B cell (primary cell): ENCODE results near the gene TKFC. TPM values are rescaled to one million over a fixed set of nuclear protein-coding genes. Genes with fewer than 3 reads are reported as not detected.

Experiments
- ATAC-seq: fragments of 200-7000 bp; cut with Tn5 transposase; one replicate; pipeline ENCODE4 v1.10.0; 2021; ENCODE audit warnings: low read depth, mild to moderate bottlenecking, moderate number of reproducible peaks, moderate library complexity
- CTCF ChIA-PET: fragments of 350-600 bp; sonication (Branson Sonifier 250); formaldehyde crosslinking; loops from one replicate; lab custom pipeline; 2021; ENCODE audit warnings: antibody characterized with exemption, inconsistent platforms; lab: Charles Lee
- POLR2A ChIA-PET: fragments of 350-600 bp; sonication (Branson Sonifier 250); formaldehyde crosslinking; loops from one replicate; lab custom pipeline; 2021; ENCODE audit warnings: antibody characterized with exemption; lab: Charles Lee
- DNase-seq: peaks from one replicate; pipeline ENCODE4 v3.0.0; 2013
- H2AFZ ChIP-seq: 2 replicates; pipeline ENCODE4 v1.6.1; 2012; ENCODE audit warnings: mild to moderate bottlenecking, low read depth, low read length; ENCODE audit not compliant: insufficient read depth, poor library complexity, severe bottlenecking
- H3K27ac ChIP-seq, 2 donors: 1 replicate in 1 of 2; 2 replicates in 1 of 2; pipeline ENCODE4 v1.5.1; 2012 to 2013; ENCODE audit warnings: low read length in 2 of 2, mild to moderate bottlenecking in 2 of 2, moderate library complexity in 1 of 2
- H3K27me3 ChIP-seq, 4 experiments: fragments of 200-600 bp in 1 of 4; sonication (generic) in 1 of 4; replicated peaks in 1 of 4; 1 replicate in 2 of 4; 2 replicates in 2 of 4; pipeline versions ENCODE4 v1.6.1 to v1.7.0; 2013 to 2016; ENCODE audit warnings: low read length in 3 of 4, mild to moderate bottlenecking in 2 of 4, mixed read lengths in 1 of 4, moderate library complexity in 1 of 4; ENCODE audit not compliant: insufficient read depth in 4 of 4, control insufficient read depth in 3 of 4; ENCODE audit errors: control extremely low read depth in 1 of 4
- H3K36me3 ChIP-seq, 2 experiments: replicated peaks in 1 of 2; 1 replicate in 1 of 2; 2 replicates in 1 of 2; pipeline versions ENCODE4 v1.6.1 to v1.7.1; 2013; ENCODE audit warnings: low read length in 1 of 2; ENCODE audit not compliant: insufficient read depth in 2 of 2, control insufficient read depth in 1 of 2; ENCODE audit errors: control extremely low read depth in 1 of 2, extremely low read depth in 1 of 2
- H3K4me1 ChIP-seq, 2 donors: fragments of 200-600 bp in 1 of 2; sonication (generic) in 1 of 2; 1 replicate in 1 of 2; 2 replicates in 1 of 2; pipeline versions ENCODE4 v1.5.1 to v1.6.1; 2013 to 2017; ENCODE audit warnings: low read length in 2 of 2; ENCODE audit not compliant: control insufficient read depth in 2 of 2, insufficient read depth in 2 of 2
- H3K4me2 ChIP-seq: replicated peaks from 2 replicates; pipeline ENCODE3; 2012; ENCODE audit warnings: mild to moderate bottlenecking, low read depth, low read length; ENCODE audit not compliant: poor library complexity, severe bottlenecking
- H3K4me3 ChIP-seq, 5 experiments: fragments of 200-600 bp in 1 of 5; sonication (generic) in 1 of 5; 1 replicate in 3 of 5; 2 replicates in 2 of 5; pipeline versions ENCODE4 v1.5.1 to v1.7.0; 2011 to 2016; ENCODE audit warnings: low read length in 4 of 5, mild to moderate bottlenecking in 4 of 5, low read depth in 2 of 5, control low read depth in 1 of 5, moderate library complexity in 1 of 5; ENCODE audit not compliant: insufficient read depth in 1 of 5; ENCODE audit errors: control extremely low read depth in 1 of 5, extremely low read depth in 1 of 5
- H3K79me2 ChIP-seq: fragments of 200-600 bp; sonication (generic); one replicate; pipeline ENCODE4 v1.6.0; 2016; ENCODE audit warnings: low read length; ENCODE audit not compliant: control insufficient read depth, insufficient read depth
- H3K9ac ChIP-seq: fragments of 200-600 bp; sonication (generic); 2 replicates; pipeline ENCODE4 v1.6.1; 2017; ENCODE audit warnings: mild to moderate bottlenecking, low read length, moderate library complexity
- H3K9me3 ChIP-seq, 3 donors: one replicate each; pipeline versions ENCODE4 v1.6.1 to v1.7.1; 2013; ENCODE audit warnings: low read length in 2 of 3; ENCODE audit not compliant: control insufficient read depth in 2 of 3, insufficient read depth in 1 of 3; ENCODE audit errors: control extremely low read depth in 1 of 3
- H4K20me1 ChIP-seq: 2 replicates; pipeline ENCODE4 v1.6.0; 2012; ENCODE audit warnings: mild to moderate bottlenecking, low read length; ENCODE audit not compliant: insufficient read depth, control insufficient read depth, poor library complexity, severe bottlenecking
- H3K27ac Mint-ChIP-seq: one replicate; pipeline ENCODE4 v1.8.0; 2021; ENCODE audit warnings: mixed read lengths
- H3K27me3 Mint-ChIP-seq: one replicate; pipeline ENCODE4 v1.8.0; 2021; ENCODE audit warnings: mixed read lengths
- H3K4me1 Mint-ChIP-seq: one replicate; pipeline ENCODE4 v1.8.0; 2021; ENCODE audit warnings: mixed read lengths
- H3K4me3 Mint-ChIP-seq: one replicate; pipeline ENCODE4 v1.8.0; 2021; ENCODE audit warnings: mixed read lengths
- H3K9me3 Mint-ChIP-seq: one replicate; pipeline ENCODE4 v1.8.0; 2022; ENCODE audit warnings: mixed read lengths; ENCODE audit not compliant: insufficient read depth
- EZH2 ChIP-seq: IDR thresholded peaks from 2 replicates; pipeline ENCODE4 v1.6.1; 2012; ENCODE audit warnings: borderline replicate concordance, low read depth, mild to moderate bottlenecking, moderate library complexity, low read length; ENCODE audit not compliant: insufficient read depth, poor library complexity, severe bottlenecking
- WGBS: methylation state at CpG from one replicate; pipeline ENCODE4 v1.1.5; 2013; ENCODE audit warnings: missing lambda C conversion rate; ENCODE audit not compliant: insufficient coverage; 5-methylcytosine and 5-hydroxymethylcytosine counted together
- intact Hi-C: fragments of 100-400 bp; cut with micrococcal nuclease; formaldehyde crosslinking; loops from one replicate; pipeline ENCODE4 v1.10.0; 2022
- polyA plus RNA-seq: library from polyadenylated mRNA; depleted of rRNA; stranded (reverse); fragments of >200 nt; gene quantifications from 2 replicates; pipeline ENCODE4 v1.2.3, GENCODE V29; 2012
- total RNA-seq, 2 donors: library from RNA; stranded (reverse); fragments of 120-200 nt in 1 of 2; gene quantifications; 1 replicate in 1 of 2; 2 replicates in 1 of 2; pipeline versions ENCODE4 v1.2.3 to v1.2.4, GENCODE V29; 2013 to 2022
- TF ChIP-seq, protein P1 (sequence below): fragments of 200-600 bp; IDR thresholded peaks from one replicate; pipeline ENCODE4 v1.8.0; 2022; ENCODE audit warnings: antibody characterized with exemption, mild to moderate bottlenecking

The TKFC gene
- total and polyA plus RNA-seq, 2 donors (not counting 1 experiment from before 2014, with no cell fraction given) = 82.3 to 86.3 TPM

GRCh38 chr11:61345170-61345610 is 12.2 kb downstream of the TKFC start:
- ATAC-seq (no peak), DNase-seq (no peak)
- no peak overlapping the region for H3K4me2 ChIP-seq
- TF ChIP-seq, protein P1, sequence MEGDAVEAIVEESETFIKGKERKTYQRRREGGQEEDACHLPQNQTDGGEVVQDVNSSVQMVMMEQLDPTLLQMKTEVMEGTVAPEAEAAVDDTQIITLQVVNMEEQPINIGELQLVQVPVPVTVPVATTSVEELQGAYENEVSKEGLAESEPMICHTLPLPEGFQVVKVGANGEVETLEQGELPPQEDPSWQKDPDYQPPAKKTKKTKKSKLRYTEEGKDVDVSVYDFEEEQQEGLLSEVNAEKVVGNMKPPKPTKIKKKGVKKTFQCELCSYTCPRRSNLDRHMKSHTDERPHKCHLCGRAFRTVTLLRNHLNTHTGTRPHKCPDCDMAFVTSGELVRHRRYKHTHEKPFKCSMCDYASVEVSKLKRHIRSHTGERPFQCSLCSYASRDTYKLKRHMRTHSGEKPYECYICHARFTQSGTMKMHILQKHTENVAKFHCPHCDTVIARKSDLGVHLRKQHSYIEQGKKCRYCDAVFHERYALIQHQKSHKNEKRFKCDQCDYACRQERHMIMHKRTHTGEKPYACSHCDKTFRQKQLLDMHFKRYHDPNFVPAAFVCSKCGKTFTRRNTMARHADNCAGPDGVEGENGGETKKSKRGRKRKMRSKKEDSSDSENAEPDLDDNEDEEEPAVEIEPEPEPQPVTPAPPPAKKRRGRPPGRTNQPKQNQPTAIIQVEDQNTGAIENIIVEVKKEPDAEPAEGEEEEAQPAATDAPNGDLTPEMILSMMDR = no peak
- no peak for TF ChIP-seq EZH2
- H3K27me3 ChIP-seq = no peaks in the 10 kb centered on the region
- H3K9me3 Mint-ChIP-seq = no peaks in the 10 kb centered on the region
- ChIA-PET CTCF (interaction anchor here (1.0 to 2.0 kb wide), 2 partner anchors 9 to 12 kb away, joined by 3 to 10 read pairs; partner anchors contain the start of genes DDB1 and TKFC), POLR2A (interaction anchor here (1.1 to 2.0 kb wide), 2 partner anchors 10 to 16 kb away, joined by 3 to 9 read pairs; partner anchors contain the start of genes CYB561A3 and TMEM138)
- peaks cover 28% of the 10 kb centered on the region for H3K4me1 Mint-ChIP-seq
- H3K79me2 ChIP-seq = peaks cover 4% of the 10 kb centered on the region
- peaks cover 0 to 6% of the 10 kb centered on the region in 2 donors for H3K4me1 ChIP-seq
- H3K9me3 ChIP-seq = no peaks in the 10 kb centered on the region
- WGBS = 93% methylated on average over 4 of the region's 4 CpGs
- intact Hi-C loops = no loop called here
- H3K4me3 ChIP-seq = no peak overlapping the region
- no peak overlapping the region for H3K9ac ChIP-seq
- H3K36me3 ChIP-seq = peaks cover 0 to 55% of the 10 kb centered on the region in 2 experiments
- H4K20me1 ChIP-seq = peaks cover 34% of the 10 kb centered on the region
- no peak overlapping the region for H2AFZ ChIP-seq
- H3K27me3 Mint-ChIP-seq = no peaks in the 10 kb centered on the region
- peak overlapping the region; percentile 85 for H3K27ac Mint-ChIP-seq
- peak overlapping the region in 1 of 2 donors; percentile 66 for H3K27ac ChIP-seq
- no peak overlapping the region for H3K4me3 Mint-ChIP-seq
